ENCODE results near the gene LMCD1.

LMCD1 gene

DNA sequence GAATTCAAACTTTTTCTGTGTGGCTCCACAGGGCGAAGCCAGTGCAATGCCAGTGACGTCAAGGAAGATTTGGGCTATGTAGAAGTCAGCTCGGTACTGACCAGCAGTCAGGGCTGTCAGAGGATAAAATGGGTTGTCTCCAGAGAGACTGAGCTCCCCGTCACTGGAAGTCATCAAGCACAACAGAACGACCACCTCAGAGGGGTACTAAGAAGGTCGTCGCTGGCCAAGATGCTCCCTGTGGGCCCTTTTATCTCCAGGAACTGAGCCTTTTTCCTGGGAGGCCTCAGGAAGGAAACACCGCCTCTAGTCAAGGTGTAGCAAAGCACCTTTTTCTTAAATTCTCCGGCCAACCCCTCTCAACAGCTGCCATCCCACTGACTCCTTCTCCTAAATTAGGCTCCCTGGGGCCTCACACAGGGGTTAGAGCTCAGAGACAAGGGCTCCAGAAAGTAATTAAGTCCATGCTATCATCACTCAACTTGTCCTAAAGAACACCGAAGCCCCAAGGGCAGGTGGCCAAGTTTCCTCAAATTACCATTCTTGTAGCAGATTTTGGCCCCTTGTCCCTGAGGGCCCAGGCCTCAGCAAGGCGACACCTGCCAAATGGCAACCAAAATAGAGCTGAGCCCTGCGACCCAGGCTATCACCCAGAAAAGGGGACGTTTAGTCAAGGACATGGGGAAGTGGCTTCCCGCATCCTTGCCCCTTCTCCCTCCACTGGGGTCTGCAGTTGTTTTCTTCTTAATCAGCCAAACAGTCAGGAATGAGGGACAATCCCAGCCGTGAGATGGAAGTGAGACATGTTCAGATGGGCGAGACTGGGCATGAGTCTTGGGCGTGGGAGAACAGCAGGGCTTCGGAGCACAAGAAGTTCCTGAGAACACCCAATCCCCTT is 94.9 kb downstream of the LMCD1 start:
- no peak for DNase-seq

DNA sequence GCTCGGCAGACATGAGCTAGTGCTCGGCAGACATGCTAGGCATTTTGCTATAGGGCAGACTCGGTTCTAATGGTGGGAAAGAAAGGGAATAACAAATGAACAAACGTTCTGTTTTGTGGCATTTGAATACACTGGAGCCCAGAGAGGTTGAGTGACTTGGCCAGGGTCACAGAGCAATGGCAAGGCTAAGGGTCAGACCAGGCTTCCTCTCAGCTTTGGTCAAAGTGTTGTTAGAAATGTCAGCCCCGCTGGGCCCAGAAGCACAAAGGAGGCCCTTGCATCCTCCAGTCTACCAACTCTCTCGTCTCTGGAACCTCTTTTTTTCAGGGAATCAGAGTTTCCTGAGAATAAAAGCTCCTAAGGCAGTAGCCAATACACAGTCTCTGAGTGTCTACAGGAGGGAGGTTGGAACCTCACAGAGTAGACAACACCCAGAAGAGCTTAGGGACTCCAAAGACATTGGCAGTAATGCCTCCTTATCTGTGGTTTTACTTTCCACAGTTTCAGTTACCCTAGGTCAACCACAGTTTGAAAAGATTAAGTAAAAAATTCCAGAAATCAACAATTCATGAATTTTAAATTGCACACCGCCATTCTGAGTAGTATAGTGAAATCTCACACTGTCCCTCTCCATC is 95.7 kb downstream of the LMCD1 start:
- DNase-seq = no peak

GRCh38 chr3:8599146-8599545 is 97.5 kb downstream of the LMCD1 start:
- no peak for DNase-seq

DNA sequence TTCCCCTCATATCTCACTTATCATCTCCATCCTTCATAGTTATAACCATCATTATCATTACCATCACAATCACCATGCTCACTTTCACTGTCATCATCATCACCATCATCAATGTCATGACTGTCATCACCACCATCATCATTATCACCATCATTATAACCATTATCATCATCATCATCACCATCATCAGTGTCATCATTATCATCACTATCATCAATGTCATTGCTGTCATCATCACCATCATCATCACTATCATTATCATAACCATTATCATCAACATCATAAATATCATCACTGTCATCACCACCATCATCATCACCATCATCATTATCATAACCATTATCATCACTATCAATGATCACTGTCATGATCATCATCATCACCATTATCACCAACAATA is 98.8 kb downstream of the LMCD1 start:
- no peak for DNase-seq

DNA sequence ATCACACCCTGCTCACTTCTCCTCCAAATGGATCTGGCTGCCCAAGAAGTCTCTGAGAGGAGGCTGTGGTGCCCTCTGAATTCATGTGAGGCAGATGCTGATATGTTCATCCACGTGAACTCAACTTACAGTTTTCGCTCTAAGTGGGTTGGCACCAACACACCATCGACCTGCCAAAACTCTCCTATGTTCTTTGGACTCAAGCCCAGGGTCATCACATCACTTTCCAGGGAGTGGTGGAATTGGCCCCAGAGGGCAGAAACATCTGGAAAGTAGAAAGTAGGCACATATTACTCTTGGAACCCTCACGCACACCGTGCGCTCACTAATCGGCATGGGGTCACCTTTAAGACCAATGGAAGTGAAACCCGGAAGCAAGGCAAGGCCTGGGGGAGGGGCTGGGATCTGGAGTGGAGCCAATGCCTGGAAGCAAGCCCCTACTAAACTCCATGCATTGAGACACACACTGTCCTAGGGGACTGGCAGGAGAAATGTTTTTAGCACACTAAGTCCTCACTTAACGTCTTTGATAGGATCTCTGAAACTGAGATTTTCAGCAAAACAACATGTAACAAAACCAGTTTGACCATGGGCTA is 101.6 kb downstream of the LMCD1 start:
- no peak for DNase-seq

GRCh38 chr3:8604006-8604405 is 102.4 kb downstream of the LMCD1 start:
- DNase-seq = no peak

- no peak for DNase-seq
Measured at GRCh38 chr3:8604988-8605387, 103.4 kb downstream of the LMCD1 start.

DNA sequence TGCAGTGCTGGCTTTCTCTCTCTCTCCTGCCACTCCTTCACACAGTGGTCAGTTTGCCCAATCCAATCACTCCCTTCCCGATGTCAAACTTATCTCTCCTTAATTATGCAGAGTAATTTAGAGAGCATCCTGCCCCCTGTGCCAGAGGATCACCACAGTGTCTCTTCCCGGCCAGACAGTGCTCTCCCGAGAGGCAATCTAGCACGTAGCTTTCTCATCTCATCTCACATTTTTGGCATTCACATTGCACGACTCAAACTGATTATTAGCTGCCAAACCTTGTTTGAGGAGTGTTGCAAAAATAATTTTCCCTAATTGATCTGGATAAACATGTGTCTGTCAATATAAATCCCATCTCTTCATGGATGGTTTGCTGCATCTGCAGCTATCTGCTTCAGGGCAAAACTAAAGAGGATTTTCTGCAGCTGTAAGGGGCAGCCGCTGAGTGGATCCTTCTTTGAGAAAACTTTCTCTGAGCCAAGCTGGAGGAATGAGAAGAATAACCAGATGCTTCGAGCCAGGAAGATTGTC is 105.1 kb downstream of the LMCD1 start:
- DNase-seq = no peak

DNA sequence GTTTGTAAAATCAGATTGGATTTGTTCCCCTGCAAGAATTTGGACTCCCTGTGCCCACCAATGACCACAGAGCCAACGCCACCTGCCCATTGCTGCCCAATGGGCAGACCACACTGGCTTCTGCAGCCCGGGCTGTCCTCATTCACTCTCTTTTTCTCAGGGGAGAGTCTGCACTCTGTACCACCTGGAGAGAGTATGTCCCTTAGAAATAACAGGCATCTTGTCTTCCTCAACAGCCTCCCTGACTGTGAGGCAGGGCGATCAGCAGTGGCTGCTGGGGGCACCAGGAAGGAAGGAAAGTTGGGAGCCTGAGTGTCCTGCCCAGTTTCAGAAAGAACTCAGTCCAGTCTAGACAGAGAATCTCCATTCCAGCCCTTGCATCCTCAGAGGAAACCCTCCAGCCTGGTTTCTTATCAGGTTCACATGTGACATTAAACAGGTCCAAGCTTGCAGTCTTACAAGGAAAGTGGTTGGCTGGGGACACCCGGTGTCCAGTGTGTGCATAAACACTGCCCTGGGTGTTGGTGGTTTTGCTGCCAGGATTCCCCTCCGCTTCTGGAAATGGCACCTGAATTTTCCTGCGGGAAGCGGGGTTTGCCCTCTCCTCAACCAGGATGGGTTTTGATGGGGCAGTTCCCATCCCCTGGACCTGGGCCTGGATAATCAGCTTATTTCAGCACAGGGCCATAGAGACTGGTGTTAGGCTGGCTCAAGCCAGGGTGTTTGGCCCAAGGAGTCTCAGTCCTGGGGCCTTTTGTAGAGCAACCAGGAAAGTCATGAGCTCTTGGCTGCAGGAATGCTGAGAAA is 105.8 kb downstream of the LMCD1 start:
- no peak for DNase-seq

DNA sequence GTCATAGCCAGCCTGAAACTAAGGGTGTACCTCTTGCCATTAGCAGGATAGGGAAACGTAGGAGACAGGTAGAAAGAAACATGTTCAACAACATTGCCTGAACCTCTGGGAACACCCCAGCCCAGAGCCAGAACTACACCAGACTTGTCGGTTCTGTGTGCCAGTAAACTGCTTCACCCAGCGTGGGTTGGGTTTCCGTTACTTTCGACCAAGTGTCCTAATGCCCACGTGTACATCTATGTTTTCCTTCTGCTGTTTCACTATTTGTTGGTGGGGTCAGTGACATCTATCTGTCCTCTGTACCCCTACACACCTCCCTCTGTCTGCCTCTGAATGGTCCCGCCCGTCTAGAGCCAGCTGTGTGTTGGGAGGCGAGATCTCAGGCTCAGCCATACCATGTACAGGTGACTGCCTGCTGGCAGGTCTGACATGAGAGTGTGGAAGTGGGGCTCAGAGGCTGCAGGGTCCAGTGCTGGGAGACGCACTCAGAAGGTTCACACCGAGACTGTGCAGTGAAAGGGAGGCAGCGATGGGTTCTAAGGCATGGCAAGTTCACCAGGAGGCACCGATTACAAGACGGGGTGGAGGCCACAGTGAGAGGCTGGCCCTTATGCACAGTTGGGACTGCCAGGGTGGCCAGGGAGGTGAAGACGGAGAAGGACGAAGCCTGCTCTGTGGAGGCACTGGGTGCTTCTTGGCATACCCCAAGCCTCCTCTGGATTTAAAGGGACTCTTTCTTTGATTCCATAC is 106.6 kb downstream of the LMCD1 start:
- DNase-seq = no peak

DNA sequence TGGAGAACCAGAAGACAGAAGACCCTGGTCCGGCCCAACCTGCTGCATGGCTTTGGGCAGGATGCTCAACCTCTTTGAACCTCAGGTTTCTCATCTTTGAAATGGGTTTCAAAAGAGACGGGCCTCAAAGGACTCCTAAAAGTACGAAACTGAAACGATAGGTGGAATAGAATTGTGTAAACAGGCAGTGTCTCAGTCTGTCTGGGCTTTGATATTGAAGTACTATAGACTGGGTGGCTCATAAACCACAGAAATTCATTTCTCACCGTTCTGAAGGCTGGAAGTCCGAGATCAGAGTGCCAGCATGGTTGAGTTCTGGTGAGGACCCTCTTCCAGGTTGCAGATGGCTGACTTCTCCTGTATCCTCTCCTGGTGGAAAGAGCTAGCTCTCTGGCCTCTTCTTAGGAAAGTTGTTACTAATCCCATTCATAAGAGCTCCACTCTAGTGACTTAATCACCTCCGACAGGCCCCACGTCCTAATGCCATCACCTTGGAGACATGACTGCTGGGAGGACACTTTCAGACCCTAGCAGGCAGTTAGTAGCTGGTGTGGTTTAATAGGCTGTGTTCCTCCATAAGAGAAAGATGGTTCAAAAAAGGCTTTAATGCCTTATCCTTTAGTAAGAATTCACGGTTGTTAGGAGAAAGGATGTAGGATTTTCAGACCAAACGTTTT is 107.3 kb downstream of the LMCD1 start:
- no peak for DNase-seq

DNA sequence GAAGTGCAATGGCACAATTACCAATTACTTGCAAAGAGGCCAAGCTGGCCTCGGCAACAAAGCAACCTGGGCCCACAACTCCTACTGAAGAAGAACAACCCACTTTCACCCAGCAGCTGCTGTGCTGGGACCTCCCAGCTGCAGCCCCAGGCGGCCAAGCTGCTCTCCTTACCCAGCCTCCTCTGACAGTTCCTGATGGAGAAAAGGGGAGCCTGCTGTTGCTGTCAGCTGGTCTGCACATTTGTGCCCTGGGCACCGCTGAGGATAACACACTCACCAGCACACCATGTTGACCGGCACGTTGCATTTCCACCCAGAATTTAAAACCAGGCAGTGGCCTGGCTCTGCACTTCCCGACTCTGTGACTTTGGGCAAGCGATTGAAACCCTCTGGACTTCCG is 109.3 kb downstream of the LMCD1 start:
- DNase-seq = no peak

GRCh38 chr3:8617921-8618320 is 116.3 kb downstream of the LMCD1 start:
- DNase-seq = no peak

- DNase-seq = no peak
Measured at GRCh38 chr3:8618950-8619349, 117.3 kb downstream of the LMCD1 start.

DNA sequence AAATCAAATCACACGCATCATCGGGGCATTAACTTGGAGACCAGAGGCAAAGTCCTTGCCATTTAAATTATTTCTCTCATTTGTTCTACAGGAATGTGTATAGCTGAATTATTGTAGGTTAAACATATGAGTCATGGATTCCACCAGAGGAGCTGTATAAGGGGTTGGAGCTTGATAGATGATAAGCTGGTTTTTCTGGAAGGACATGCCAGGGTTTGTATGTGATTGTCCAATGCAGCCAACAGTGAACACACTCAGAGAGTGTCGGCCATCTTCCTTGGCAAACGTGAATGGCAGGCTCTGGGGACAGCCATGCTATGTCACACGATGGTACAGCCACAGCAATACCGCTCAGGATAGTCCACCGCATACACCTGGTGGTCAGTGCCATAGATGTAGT is 117.9 kb downstream of the LMCD1 start:
- DNase-seq = no peak

DNA sequence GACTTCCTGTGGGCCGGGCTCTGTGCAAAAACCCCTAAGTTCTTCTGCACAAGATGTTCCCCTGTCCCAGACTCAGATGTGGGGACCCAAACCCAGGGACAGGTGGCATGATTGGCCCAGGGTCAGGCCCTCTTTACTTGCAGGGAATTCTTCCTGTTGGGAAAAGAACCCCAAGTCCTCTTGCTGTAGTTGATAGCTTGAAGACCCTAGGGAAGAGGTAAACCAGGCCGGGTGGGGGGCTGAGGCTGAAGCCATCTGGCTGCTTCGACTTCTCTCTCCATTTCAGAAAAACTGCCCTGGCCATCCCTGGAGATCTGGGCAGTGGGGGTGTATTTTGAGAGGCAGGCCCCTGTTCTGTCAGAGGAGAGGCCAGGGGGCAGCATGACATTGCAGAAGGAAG is 119.5 kb downstream of the LMCD1 start:
- DNase-seq = no peak

DNA sequence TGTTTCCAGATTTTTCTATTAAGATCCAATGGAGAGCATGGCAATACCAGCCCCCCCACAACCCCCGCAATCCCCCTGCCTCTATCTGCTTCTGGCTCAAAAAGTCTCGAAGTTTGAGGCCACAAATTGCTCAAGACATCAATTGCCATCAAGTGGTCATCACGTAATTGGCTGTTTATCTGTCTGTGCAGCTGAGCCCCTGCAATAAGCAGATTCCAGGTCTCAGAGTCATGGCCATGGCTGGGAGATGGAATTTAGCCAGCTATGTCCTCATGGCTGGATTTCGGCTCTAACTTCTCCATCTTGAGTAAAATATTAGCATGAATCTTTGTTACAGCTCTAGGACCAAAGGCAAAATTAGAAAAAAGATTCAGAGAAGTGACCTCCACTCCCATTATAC is 120.2 kb downstream of the LMCD1 start:
- no peak for DNase-seq

GRCh38 chr3:8622873-8623691 is 121.5 kb downstream of the LMCD1 start:
- peak; percentile 24 for DNase-seq

DNA sequence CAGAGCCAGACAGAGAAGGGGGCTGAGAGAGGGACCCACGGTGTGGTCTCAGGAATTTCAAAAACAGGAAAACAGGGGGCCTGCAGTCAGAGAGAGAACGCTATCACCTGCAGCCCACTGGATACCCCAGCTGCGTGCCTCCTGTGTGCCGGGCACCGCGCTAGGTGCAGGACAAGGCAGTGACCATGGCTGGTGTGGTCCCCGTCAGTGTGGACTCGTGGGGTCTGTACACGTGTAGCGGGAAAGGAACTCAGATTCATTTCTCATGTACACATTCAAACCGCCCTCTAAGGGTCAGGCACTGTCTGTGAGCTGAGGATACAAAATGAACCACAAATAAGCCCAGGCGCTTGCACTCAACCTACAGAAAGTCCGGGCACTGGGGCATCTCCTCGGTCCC is 122.1 kb downstream of the LMCD1 start:
- DNase-seq = no peak
